ENCODE data around the gene LAMB4. TPM values are rescaled to one million over a fixed set of nuclear protein-coding genes. Genes with fewer than 3 reads are reported as not detected.

The LAMB4 gene
- polyA plus RNA-seq, 3 donors: 2.6 to 7.0 (median 3.4) TPM

DNA sequence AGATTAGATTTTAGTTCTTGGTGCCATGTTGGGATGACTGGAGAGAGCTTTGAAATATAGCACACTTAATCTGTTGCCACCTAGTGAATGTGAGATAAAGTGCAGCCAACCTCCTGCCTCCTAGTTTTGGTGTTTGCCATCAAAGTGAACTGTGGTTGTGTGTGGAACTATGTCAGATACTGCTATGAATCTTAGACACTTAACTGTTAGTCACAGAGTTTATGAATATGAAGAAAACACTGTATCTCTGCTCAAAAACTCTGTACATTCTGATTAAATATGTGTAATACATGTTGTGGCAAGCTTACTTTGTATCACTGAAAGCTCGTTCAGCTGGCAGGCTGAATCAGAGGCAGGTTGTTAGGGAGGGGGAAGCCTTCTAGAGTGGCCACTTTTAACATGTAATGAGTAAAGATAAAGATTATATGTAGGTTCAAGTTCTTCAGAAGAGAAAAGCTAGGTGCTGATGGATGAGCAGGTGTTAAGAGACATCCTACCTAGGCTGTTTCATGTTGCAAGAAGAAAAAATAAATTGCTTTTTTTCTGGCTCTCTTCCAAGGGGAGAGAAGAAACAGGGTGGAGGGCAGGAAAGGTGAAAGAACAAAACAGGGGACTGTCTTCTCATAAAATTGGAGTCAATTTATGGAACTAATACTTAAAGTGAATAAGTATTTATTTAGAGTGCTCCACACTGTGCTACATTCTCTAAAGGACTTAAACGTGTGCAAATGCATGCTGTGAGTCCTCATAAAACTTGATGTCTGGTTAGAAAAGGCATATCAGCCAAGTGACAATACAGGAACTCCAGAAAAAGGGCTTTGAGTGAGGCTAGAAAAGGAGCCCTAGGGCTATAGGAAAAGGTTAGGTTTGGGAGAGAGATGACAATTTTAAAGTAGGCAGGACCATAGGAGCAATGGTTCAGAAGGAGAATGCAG, 113.1 kb downstream of the LAMB4 start:
- no peak for DNase-seq (ENCODE audit: low read depth in 3 of 3, low spot score in 2 of 3)

DNA sequence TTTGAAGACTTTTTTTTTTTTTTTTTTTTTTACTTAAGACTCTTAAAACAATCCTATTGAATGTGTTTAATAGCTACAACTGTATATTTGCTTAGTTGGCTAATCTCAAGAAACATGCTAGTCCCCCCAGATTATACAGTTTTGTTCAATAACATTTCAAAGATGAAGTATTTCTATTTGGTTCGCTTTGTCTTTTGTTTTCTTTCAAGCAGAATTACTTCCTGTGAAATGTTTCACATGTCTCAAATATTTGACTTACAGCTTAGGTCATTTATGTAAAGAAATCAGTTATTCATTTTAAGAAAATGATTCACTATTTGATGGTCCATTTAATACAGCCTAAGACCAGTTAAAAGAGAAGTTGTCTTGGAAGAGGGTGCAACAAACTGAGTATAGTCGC, 114.4 kb downstream of the LAMB4 start:
- DNase-seq (ENCODE audit: low read depth in 3 of 3, low spot score in 2 of 3): no peak

DNA sequence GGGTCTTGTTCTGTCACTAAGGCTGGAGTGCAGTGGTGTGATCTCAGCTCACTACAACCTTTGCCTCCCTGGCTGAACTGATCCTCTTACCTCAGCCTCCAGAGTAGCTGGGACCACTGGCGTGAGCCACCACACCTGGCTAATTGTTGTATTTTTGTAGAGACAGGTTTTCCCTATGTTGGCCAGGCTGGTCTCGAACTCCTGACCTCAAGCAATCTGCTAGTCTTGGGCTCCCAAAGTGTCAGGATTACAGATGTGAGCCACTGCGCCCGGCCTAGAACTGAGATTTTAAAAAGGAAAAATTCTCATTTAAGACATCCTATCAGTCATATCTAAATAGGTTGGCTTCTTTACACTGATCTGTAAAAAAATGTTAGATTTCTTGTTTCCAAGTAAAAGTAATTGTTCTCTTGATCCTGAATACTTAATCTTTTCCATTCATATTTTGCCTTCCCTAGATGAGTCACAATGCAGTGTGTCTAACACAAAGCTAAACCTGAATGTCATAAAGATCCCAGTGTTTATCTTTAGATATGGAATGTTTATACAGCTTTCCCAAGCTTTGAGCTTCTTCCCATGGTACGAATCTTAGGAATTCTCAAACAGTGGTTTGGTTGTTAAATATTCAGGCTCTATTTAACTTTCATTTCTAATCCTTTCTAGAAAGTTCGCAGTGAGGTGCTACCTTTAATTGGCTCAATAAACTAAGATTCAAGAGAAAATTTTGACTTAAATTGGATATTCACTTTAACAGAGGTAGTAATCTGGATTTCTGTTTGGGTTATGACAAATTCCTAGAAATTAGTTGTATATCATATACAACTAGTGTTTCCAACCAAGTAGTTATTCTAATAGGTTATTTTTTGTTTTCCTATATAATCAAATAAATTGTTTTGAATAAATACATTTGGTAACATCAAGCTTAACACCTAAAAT, 115.1 kb downstream of the LAMB4 start:
- DNase-seq (ENCODE audit: low read depth in 3 of 3, low spot score in 2 of 3): no peak

DNA sequence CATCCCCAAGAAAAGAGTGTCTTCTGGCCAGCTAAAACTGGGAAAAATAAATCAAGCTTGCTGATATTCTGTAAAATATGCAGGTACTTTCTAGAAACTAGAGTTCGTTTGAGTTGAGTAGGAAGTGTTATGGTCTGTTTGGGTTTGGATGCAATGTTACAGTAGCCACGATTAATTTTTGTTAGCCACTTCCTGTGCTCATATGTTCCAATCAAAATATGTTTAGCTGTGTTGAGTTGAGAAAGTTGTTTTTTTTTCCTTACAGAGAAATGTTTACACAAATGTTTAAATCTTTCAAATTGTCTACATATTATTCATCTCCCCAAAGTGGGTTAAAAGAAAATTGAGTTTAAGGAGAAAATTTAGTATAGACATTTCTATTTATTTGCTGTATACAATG, 115.9 kb downstream of the LAMB4 start:
- no peak for DNase-seq (ENCODE audit: low read depth in 3 of 3, low spot score in 2 of 3)

DNA sequence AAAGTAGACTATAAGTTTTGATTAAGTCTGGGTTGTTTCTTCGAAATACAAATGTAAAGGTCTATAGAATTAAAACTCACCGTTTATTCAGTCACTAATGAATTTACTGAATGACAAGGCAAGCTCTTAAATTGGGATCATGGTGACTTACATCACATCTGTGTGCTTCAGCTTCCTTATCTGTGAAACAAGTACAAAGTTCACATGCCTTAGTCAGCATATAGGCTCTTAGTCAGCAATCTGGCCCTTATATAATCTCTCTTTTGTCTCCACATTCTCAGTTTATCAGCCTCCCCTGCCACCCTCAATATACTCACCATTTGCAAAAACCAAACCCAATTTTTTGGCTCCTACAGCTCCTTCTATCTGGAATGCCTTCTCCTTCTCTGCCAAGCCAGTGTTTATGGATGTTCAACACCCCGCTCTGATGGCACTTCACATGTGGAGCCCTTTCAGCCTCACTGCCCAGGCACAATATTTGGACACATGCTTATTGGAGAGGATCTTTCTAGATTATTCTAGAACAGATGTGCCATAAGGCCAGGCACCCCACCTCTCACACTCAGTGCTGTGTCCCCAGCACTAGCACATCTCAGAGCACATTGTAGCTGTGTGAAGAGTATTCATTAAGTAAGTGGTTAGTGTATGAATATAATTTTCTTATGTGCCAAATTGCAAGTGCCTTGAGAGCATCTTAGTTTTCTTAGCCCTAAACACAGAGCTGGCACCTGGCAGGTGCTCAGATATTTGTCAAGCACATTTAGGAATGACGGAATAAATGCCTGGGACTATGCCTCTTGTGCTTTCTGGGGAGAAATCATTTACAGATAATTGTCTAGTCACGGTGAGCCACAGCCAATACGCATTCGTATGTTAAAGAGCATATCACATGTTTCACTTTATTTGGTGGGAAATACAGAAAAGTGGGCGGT, 117.4 kb downstream of the LAMB4 start:
- DNase-seq (ENCODE audit: low read depth in 3 of 3, low spot score in 2 of 3): no peak

DNA sequence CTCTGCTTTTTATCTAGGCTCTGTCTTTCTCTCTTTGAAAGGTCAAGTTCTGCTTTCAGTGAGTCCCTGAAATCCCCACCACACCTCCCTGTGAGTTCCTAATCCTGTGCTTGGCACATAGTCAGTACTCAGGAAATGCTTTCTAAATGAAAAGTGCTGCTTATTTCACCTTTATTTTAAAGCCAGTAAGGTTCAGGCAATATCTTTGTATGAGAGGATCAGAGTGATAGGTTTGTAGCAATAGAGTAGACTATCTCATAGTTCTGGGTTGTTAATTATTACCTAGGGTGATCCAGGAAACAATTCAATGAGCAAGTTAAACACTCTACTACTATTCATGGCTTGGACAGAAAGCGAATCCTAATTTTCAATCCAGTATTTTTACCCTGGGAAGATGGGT, 119.8 kb downstream of the LAMB4 start:
- no peak for DNase-seq (ENCODE audit: low read depth in 3 of 3, low spot score in 2 of 3)

DNA sequence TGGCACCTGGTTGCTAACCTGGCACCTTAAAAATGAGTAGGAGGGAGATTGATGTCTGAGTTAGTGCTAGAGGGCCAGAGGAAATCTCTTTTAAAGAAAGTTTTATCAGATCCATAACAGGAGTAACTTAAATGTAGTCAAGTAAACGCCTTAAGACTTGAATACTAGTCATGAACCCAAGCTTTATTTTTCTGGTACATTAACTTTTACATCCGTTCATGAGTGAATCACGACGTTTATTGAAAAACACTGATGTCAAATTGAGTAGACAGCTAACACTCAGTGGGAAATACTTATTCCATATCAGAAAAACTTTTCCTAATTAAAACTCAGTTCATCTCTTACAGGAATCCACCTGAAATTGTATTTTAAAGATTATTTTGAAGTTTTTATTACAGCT, 120.3 kb downstream of the LAMB4 start:
- no peak for DNase-seq (ENCODE audit: low read depth in 3 of 3, low spot score in 2 of 3)

DNA sequence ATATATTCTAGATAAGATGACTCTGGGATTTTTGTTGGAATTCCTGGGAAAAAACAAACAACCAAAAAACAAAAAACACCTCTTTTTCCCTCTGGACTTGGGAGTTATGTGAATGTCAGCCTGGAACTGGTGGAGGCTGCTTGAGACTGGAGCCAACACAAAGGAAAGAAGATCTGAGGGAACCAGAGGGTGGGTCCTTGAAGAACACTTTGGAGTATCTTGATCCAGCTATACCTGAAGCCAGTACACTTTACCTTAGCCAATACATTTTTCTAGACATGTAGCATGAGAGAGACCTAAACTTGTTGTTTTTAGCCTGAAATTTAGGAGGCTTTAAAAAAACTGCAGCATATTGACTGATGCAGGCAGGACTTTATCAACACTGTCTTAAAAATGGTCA, 121.3 kb downstream of the LAMB4 start:
- DNase-seq (ENCODE audit: low read depth in 3 of 3, low spot score in 2 of 3): no peak

DNA sequence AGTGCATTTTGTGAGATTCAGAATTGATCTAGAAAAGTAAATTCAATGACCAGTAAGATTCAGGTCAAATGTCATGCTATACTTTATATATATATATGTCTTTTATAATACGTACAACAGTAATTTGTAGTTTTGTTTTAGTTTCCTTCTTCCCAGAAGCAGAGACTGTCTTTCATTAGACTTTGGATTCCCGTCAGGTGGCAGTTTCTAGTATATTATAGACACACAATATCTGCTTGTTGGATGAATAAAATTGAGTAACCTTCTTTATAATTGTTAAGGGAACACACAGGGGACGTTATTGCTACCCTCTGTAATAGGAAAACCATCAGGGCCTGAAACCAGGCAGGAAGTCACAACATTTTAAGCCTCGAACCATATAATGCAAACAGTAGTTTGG, 121.9 kb downstream of the LAMB4 start:
- DNase-seq (ENCODE audit: low read depth in 3 of 3, low spot score in 2 of 3): no peak

DNA sequence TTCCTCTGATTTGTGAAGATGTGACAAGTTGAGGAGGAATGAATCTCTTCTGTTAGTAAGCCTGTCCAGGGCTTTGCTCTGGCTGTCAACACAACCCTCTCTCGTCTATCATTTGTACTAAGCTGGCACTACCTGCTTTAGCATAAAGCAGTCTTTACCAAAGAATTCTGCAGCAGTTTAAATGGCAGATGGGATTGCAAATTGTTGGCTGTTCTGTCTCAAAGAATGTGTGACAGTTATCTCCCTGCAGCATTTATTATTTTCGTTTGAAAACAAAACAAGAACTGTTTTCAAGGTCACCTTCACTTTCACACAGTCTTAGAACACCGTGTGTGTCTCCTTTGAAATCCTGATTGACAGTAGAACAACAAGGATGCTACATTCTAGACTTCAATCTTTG, 122.4 kb downstream of the LAMB4 start:
- DNase-seq (ENCODE audit: low read depth in 3 of 3, low spot score in 2 of 3): no peak

DNA sequence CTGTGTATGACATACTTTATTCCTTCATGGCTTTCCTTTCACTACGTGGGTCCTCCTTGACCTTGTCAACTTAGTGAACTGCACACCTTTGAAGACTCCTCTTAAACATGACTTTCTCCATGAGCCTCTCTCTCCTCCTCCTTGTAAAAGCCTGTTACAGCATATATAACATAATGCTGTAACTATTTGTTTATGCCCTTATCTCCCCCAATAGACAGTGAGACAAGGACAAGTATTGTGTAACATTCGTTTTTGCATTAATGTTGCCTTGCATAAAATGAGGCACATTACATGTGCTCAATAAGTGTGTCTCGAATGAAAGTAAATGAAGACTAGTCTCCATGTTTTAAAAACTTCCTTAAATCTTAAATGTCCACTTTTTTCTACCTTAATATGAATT, 122.9 kb downstream of the LAMB4 start:
- no peak for DNase-seq (ENCODE audit: low read depth in 3 of 3, low spot score in 2 of 3)

DNA sequence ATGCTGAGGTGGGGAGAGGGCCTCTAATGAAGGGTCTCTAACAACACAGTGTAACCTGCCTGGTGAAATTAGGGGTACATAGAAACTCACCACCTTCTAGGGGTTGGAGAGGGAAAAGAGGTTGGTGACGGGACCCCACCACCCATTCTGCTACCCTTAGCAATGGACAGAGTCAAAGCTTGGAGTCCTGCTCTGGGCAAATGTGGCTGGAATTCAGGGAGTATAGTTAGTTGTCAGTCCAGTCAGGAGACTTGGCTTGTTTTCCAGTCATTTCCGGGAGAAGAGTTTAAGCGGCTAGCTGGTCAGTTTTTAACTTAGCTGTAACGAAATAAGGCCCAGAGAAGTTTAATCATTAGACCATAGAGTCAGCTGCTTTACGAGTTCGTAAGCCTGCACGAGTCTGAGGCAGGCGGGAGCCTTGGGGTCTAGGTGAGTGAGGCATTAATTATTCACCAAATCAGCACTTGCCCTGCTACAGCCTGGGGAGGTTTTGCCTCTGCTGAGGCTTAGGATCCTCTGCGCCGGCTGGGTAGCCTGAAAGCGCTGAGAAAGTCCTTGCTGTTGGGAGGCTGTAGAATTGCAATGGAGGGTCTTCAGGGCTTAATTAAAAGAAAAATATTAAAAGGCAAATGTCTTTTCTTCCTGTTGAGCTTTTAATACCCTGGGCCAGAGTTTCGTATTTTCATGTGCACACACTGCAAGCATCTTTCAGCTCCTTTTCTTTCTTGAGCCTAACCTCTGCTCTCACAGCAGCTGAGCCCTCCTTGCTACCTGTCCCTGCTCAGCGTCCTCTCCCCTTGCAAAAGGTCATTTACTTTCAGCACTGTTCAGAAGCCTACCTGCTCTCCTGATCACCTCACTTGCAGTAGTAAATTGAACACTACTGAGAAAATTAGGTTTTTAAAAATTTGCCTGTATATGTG, 125.7 kb downstream of the LAMB4 start:
- peak in 1 of 3 donors; percentile 76 for DNase-seq (ENCODE audit: low read depth in 3 of 3, low spot score in 2 of 3)

DNA sequence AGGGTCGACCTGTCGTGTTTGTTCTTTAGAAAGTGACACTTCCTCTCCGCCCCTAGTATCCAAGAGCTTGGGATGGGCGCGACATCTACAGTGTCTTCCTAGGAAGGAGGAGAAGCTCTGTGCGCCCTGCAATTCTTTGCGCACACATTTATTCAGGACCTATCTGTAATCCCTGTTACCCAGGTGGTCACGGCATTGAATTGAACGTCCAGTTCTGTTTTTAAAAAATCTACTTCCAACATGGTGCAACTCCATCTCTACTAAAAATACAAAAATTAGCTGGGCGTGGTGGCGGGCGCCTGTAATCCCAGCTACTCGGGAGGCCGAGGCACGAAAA, 126.6 kb downstream of the LAMB4 start:
- DNase-seq (ENCODE audit: low read depth in 3 of 3, low spot score in 2 of 3): no peak

DNA sequence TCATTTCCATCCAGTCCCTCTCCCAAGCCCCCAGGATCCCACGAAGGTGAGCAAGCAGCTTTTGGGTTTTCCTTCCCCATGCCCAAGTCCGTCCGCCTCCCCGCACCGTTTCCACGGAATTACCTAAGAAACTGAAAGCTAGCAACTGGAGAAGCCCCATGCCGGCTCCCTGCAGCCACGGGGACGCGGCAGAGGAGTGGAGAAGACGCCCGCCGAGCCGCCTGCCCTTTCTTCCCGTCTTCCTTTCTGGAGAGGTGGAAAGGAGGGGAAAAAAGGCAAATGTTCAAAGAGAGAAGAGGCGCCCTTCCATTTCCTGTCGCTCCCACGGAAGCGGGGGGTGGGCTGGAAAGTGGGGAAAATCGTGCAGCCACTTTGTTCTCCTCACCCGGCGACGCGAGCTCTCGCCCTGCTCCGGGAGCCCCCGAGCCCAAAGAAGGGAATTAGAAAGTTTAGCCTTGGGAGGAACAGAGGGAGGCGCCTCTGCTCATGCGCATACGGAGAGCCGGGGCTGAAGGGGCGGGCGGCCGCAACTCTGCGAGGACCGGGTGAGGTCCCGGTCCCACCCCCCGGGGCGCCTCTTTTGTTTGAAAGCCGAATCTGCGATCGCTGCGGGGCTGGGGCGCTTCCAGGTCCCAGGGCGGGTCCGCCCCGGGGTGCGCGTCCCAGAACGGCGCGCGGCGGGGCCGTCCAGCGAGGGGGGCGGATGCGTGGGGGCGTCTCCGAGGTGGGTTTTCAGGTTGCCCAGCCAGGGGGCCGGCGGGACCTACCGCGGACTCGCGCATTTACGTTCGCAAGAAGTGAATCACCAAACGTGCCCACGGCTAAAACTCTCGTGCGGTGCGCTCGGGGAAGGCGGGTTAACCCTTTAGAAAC, 127.2 kb downstream of the LAMB4 start, which contains the start of gene LAMB1:
Gene LAMB1 (minus strand): TSS at position 436 of the 873 bp plus-strand sequence. CDS start 276 bp downstream, at position 160.
- no peak for DNase-seq (ENCODE audit: low read depth in 3 of 3, low spot score in 2 of 3)

DNA sequence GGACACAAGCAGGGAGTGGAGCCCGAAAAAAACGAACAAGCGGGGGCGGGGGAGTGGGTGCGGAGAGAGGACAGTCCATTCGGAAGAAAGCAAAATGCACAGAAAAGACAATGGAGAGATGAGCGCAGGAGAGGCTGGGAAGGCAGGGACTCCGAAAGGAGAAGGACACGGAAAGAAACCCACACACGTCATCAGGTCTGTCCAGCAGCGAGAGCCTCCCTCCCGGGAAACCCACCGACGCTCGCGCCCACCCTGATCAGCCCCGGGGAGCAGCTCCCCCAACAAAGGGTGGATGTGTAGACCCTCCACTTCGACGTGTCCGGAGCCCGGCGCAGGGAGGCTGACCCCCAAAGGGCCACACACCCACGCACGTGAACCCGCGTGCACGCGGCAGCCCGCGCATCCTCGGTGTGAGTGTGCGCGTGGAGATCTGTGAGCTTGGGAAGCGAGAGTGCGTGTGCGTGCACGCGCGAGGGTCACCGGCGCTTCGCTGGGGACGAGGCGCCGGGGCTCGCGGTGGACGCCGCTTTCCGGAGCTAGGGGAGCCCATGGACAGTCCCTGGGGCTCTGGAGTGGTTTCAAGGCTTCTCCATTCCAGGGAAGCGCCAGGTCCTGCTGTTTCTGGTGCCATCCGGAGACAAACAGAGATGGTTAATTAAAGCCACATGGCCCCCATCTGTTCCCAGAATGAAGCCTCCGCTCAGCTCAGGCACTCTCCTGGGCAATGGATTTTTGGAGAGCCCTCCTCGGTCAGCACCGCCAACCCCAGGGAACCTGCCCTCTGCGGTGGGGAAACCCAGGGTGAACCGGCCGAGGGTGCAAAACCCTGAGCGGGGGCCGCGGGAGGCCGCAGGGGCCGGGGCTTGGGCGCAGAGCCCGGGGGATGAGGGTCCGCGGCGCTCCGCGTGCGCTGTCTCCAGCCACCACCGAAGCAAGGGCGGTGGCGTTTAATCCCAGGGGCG, 128.1 kb downstream of the LAMB4 start:
- DNase-seq (ENCODE audit: low read depth in 3 of 3, low spot score in 2 of 3): no peak

DNA sequence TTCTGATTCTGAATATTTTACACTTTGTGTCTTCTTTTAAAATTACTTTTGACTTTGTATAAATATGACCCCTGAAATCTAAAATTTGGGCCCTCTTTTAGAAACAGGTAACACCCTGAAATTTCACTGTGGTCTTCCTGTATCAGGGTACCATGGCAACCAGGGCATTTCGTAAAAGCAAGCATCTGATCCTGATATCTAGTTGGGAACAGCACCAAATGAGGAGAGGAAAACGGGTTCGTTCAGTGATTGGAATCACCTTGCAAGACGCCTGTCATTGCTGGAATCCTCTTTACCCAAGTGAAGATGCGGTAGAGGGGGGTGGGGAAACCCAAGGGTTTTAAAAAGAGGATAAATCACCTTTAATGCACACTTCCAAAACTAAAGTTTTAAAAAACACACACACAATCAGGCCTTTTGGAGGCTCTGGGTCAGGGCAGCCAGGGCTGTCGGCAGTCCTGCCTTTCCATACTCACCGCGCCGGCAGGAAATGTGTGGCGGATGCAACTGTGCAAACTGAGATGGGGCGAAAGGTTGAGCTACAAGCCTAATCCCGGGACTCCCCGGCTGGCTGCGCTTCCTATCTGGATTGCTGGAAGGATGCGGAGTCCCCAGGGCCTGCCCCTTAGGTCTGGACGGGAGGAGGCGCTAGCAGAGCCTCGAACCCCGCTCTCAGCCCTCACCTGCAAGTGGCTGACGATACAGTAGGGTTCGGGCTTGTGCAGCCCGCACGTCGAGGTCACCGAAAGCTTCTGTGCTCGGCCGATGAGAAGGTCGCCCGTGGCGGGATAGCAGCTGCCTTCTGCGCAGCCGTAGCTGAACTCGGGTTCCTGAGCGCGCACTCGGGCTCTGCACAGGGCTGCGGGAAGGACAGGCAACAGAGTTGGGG, 129.0 kb downstream of the LAMB4 start:
- no peak for DNase-seq (ENCODE audit: low read depth in 3 of 3, low spot score in 2 of 3)
